Bronchial epithelial cell (primary cell): Measurements from ENCODE around the gene GPRC5D. TPM values are rescaled to one million over a fixed set of nuclear protein-coding genes. Genes with fewer than 3 reads are reported as not detected.

Experiments used
- DNase-seq: peaks from one replicate; pipeline ENCODE4 v3.0.0-alpha.2; 2010; ENCODE audit warnings: low read depth
- FAIRE-seq: peaks from 2 replicates; lab custom pipeline; 2011; peaks lifted over from hg19 to GRCh38; lab: Jason Lieb, UNC
- H3K27me3 ChIP-seq: 2 replicates; pipeline ENCODE4 v1.5.1; 2011; ENCODE audit warnings: low read length; ENCODE audit not compliant: control insufficient read depth, insufficient read depth
- H3K36me3 ChIP-seq: 2 replicates; pipeline ENCODE4 v1.5.1; 2011; ENCODE audit warnings: low read length; ENCODE audit not compliant: control insufficient read depth, insufficient read depth
- H3K4me3 ChIP-seq: 2 replicates; pipeline ENCODE4 v1.5.1; 2011; ENCODE audit warnings: mild to moderate bottlenecking, low read depth, low read length, control low read depth
- total RNA-seq: library from RNA; depleted of rRNA; stranded (reverse); fragments of >200 nt; gene quantifications from 2 replicates; pipeline ENCODE4 v1.2.1, GENCODE V29; 2014
- TF ChIP-seq, protein P1 (sequence below): IDR thresholded peaks from 2 replicates; pipeline ENCODE4 v1.5.1; 2011; ENCODE audit warnings: mild to moderate bottlenecking, moderate library complexity, low read length, control low read depth, inconsistent platforms; ENCODE audit not compliant: insufficient read depth, severe bottlenecking

GPRC5D gene
- total RNA-seq, 1 donor from 2014 or later = not detected

DNA sequence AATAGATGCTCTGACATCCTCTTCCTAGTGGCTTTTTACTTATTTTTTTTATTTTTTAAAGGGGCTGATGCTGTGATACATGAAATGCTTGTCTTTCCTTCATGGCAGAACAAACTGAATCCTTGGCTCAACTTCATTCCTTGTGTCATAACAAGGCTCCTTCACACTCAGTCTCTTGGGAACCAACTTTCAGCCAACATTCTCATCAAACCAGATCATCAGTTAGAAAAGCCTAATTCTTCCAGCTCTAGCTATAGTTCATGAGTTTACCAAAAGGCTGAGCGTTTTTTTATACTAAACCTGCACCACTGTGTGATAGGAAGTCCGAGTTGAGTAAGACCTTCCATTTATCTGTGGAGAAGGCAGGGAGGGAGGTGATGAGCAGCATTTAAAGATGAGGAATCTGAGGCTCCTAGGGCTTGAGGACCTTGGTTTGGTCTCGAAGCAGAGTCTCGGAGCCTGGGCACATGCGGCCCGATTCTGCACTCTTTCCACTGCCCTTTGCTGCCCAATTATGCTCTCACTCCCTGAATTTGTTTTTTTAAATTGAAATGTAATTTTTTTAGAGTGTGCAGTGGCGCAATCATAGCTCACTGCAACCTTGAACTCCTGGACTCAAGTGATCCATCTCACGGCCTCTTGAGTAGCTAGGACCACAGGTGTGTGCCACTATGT is 8.2 kb downstream of the GPRC5D start:
- H3K27me3 ChIP-seq = no peaks in the 10 kb centered on the region
- no peaks in the 10 kb centered on the region for H3K36me3 ChIP-seq
- TF ChIP-seq, protein P1, sequence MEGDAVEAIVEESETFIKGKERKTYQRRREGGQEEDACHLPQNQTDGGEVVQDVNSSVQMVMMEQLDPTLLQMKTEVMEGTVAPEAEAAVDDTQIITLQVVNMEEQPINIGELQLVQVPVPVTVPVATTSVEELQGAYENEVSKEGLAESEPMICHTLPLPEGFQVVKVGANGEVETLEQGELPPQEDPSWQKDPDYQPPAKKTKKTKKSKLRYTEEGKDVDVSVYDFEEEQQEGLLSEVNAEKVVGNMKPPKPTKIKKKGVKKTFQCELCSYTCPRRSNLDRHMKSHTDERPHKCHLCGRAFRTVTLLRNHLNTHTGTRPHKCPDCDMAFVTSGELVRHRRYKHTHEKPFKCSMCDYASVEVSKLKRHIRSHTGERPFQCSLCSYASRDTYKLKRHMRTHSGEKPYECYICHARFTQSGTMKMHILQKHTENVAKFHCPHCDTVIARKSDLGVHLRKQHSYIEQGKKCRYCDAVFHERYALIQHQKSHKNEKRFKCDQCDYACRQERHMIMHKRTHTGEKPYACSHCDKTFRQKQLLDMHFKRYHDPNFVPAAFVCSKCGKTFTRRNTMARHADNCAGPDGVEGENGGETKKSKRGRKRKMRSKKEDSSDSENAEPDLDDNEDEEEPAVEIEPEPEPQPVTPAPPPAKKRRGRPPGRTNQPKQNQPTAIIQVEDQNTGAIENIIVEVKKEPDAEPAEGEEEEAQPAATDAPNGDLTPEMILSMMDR = no peak
- H3K4me3 ChIP-seq = no peak overlapping the region
- FAIRE-seq (no peak), DNase-seq (no peak)

DNA sequence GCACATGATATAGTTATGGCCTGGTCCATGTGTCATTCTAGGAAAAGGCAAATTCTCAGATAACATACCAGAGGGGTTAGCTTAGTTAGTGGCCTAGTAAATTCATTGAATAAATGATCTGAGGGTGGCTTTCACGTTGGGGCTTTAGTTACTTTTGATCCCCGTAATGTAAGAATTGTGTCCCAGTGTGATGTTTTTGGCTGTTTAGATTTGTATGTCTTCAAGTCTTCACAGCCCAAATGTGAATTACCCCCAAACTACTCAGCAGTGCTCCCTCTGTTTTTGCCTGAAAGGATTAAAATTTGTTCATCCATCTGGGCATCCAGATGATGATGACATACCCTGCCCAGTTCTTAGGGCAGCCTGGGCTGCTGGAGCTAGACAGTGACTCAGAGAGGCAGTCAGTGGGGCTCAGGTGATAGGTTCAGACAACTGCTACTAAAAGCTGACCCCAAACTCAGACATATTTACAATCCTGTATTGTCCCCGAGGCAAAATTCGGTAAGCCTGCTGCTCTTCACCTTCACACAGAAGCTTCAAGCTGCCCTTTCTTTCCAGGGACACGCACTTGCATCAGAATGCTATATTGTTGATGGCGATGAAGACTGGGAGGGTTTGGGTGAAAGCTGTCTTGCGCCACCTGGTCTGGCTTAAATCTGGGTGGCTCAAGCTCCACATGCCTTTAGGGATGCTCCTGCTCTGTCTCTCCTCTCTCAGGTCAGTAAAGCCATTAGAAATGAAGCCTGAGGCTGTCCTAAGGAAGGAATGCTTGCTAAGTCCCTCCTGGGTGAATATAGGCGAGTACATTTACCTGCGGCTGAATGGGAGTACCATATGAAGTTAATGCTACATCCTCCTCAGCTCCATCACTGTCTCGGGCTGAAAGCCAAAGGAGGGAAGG is 10.3 kb downstream of the GPRC5D start:
- FAIRE-seq = no peak
- Histone ChIP-seq H3K4me3 (no peak overlapping the region), H3K36me3 (peaks cover 3% of the 10 kb centered on the region), H3K27me3 (no peaks in the 10 kb centered on the region)
- DNase-seq = no peak
- TF ChIP-seq, protein P1 = no peak

DNA sequence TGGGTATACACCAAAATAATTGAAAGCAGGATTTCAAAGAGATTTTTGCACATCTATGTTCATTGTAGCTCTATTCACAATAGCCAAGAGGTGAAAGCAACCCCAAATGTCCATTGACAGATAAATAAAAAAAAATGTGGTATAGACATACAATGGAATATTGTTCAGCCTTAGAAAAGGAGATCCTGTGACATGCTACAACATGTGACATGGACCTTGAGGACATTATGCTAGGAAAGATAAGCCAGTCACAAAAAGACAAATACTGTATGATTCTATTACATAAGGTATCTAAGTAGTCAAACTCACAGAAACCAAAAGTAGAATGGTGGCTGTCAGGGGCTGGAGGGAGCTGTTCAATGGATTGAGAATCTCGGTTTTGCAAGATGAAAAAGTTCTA is 12.1 kb downstream of the GPRC5D start:
- TF ChIP-seq, protein P1 = no peak
- FAIRE-seq (no peak), DNase-seq (no peak)
- Histone ChIP-seq H3K27me3 (no peaks in the 10 kb centered on the region), H3K36me3 (peaks cover 3% of the 10 kb centered on the region), H3K4me3 (no peak overlapping the region)

DNA sequence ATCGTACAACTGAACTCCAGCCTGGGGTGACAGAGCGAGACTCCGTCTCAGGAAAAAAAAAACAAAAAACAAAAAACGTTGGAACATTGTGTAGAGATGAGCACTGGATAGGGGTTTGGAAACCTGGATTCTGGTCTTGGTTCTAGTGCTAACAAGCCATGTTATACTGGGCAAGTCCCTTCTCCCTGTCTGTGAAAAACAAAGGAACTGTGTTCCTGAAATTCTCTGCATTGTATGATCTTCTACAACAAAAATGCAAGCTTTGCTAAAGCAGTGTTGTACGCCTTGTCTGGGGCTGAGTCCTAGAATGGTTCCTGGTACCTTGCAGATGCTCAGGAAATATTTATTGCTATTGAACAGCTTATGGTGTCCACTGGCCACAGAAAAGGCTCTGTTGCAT is 13.4 kb downstream of the GPRC5D start:
- no peak for FAIRE-seq
- H3K27me3 ChIP-seq = no peaks in the 10 kb centered on the region
- H3K36me3 ChIP-seq = peaks cover 3% of the 10 kb centered on the region
- no peak overlapping the region for H3K4me3 ChIP-seq
- TF ChIP-seq, protein P1 = no peak
- DNase-seq = no peak

DNA sequence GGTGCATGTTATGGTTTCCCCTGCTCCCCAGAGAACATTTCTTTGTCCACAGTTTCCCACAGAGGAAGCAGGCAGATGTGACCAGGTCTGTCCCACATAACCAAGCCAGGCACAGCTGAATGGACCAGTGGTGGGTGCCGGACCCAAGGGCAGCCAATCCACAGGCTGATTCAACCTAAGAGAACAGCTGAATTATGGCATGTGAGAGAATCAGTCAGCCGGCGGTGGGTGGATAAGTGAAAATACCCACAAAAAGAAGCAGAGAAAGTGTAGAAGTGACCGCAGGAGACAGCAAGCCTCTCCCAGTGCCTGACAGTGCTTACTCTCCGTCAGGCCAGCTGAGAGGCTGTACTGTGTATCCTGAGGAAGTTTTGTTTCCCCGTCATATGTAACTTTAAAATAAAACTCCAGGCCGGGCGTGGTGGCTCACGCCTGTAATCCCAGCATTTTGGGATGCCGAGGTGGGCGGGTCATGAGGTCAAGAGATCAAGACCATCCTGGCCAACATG is 14.9 kb downstream of the GPRC5D start:
- DNase-seq (no peak), FAIRE-seq (no peak)
- Histone ChIP-seq H3K4me3 (no peak overlapping the region), H3K27me3 (no peaks in the 10 kb centered on the region), H3K36me3 (peaks cover 3% of the 10 kb centered on the region)
- TF ChIP-seq, protein P1 = no peak
